Gastroesophageal sphincter (tissue), 3 donors: Measurements from ENCODE around the gene MAP4K4.

Source experiments
- CTCF ChIP-seq, 4 experiments: fragments of 200-600 bp in 2 of 4; fragments of 450-650 bp in 2 of 4; sonication (generic) in 1 of 4; IDR thresholded peaks; one replicate each; pipeline ENCODE4 v1.5.1; 2017 to 2019; ENCODE audit warnings: antibody characterized with exemption in 4 of 4, mild to moderate bottlenecking in 2 of 4, moderate library complexity in 2 of 4
- POLR2A ChIP-seq, 2 donors: fragments of 450-650 bp; IDR thresholded peaks; one replicate each; pipeline ENCODE4 v1.6.1; 2017; ENCODE audit warnings: antibody characterized with exemption in 2 of 2, mild to moderate bottlenecking in 2 of 2, moderate library complexity in 1 of 2
- POLR2AphosphoS5 ChIP-seq: sonication (generic); formaldehyde crosslinking; IDR thresholded peaks from one replicate; pipeline ENCODE4 v1.6.1; 2017; ENCODE audit warnings: antibody characterized with exemption

- TF ChIP-seq CTCF (IDR thresholded peaks at IDR 0.05) (no peak), POLR2AphosphoS5 (no peak), POLR2A (IDR thresholded peaks at IDR 0.05) (no peak)
These were observed 186.9 kb downstream of the MAP4K4 start for GRCh38 chr2:101884423-101884822.
